GM21360 (cell line): ENCODE results near the gene UVRAG.

Experiments used
- ATAC-seq: cut with Tn5 transposase; IDR thresholded peaks from one replicate; pipeline ENCODE4 v1.9.1; 2021; ENCODE audit warnings: mild to moderate bottlenecking, moderate library complexity; ENCODE audit not compliant: unreplicated experiment

Gene UVRAG

GRCh38 chr11:75783416-75784084 is 31.5 kb upstream of the UVRAG start:
- no peak for ATAC-seq

GRCh38 chr11:75784085-75784478 is 30.9 kb upstream of the UVRAG start:
- ATAC-seq = no peak

GRCh38 chr11:75784506-75784905 is 30.5 kb upstream of the UVRAG start:
- ATAC-seq = no peak

GRCh38 chr11:75785187-75785586 is 29.8 kb upstream of the UVRAG start:
- no peak for ATAC-seq

GRCh38 chr11:75786101-75786736 is 28.8 kb upstream of the UVRAG start:
- no peak for ATAC-seq

- no peak for ATAC-seq
These were observed 25.5 kb upstream of the UVRAG start for GRCh38 chr11:75789521-75789920.

DNA sequence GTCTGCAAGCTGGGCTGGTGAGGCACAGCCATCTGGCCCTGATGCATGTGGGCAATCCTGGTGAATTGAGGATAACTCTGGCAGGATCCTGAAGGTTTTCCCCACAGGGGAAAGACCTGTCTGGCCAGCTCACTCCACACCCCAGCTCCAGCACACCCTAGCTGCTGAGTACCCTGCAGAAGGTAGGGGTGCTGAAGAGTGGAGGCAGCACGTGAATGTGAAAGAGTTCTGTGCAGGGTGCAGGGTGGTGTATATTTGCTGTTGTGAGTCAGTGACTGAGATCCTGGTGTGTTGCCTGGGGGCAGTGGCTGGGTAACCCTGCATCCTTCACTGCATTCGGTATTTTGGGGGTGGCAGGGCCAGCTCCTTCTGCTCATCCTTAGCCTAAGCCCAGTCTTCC is 24.0 kb upstream of the UVRAG start:
- no peak for ATAC-seq

DNA sequence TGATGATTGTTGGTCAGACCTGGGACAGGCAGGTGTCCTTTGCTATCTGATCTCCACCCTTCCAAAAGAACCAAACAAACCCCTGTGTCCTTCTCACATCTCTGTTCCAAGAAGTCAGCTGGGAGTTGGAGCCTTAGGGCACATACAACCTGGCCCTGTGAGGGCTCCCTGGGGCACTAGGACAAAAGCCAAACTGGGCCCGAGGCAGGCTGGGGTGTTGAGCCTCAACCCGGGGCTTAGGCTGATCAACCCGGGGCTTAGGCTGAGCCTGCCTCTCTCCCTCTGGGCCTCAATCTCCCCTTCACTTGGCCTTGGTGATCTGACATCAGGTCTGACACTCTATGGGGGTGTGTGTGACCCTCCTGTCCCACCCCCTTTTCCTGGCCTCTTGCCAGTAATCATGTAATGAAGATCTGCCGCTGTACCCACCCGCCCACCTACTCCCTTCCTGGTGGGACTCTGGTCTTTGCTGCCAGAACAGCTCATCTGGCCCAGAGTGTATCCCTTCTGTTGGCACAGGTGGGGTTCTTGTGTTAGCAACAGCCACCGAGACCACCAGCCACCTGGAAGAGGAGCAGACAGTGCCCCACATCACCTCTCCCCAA is 22.8 kb upstream of the UVRAG start:
- ATAC-seq = no peak

GRCh38 chr11:75792997-75793800 is 21.8 kb upstream of the UVRAG start:
- no peak for ATAC-seq

DNA sequence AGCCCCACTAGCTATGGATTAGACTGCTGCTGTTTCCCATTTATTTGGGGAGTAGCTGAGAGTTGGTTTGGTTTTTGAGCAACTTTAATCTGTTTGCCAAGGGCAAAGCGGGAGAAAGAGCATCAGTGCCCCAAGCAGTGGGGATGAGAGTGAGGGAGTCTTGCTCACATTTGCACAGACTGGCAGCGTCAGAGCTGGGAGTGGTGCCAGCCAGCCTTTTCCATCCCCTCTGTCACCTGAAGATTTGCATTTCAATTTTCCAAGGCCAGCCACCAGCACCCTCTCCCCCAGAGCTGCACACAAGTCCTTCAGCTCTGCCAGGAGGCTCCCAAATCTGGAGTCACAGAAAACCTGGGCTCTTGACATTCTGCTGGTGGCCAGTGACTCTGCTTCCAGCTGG is 21.0 kb upstream of the UVRAG start:
- no peak for ATAC-seq

DNA sequence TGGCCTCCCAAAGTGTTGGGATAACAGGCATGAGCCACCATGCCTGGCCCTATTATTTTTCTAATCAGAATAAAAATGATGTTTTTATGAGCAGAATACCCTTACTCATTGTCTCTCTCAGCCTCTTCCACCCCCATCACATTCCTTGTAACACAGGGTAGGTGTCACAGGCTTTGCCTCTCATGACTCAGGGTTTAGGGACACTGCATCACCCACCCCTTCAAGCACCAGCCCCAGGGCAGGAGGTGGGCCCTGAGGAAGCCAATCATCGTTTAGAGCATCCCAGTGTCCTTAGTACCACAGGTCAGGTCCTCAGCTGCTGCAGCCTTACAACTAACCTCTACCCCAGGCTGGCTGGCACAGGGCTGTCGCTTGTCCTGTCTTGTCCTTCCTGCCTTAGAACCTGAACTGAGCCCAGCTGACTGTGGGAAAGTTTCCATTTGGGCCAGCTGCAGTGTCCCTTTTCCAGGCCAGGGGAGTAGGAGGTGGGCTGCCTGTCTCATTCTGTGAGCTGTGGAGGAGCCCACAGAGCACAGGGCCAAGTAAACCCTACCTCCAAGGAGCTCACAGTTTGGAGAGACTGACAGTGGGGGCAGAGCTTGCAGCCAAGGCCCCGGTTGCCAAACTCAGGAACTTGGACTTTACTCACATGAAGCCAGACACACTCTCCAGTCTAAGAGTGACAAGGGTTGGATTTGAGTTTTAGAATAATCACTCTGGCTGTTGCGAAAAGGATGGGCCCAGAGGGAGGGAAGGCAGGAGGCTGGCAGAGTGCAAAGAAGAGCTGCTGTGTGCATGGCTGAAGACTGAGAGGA is 19.5 kb upstream of the UVRAG start:
- no peak for ATAC-seq

DNA sequence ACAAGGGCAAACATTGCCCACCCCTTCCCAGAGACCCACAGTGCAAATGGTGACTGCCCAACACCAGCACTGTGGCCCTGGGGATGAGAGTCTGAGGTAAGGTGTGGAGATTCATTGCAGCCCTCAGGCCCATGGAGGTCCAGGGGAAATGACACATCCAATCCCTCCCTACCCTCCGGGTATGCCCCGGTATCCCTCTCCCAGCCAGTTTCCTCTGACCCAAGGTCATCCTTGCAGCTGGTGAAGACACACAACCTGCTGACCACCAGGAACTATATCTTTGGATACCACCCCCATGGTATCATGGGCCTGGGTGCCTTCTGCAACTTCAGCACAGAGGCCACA is 18.9 kb upstream of the UVRAG start:
- ATAC-seq = no peak

GRCh38 chr11:75797116-75797515 is 17.9 kb upstream of the UVRAG start:
- no peak for ATAC-seq

GRCh38 chr11:75797792-75798191 is 17.2 kb upstream of the UVRAG start:
- no peak for ATAC-seq

DNA sequence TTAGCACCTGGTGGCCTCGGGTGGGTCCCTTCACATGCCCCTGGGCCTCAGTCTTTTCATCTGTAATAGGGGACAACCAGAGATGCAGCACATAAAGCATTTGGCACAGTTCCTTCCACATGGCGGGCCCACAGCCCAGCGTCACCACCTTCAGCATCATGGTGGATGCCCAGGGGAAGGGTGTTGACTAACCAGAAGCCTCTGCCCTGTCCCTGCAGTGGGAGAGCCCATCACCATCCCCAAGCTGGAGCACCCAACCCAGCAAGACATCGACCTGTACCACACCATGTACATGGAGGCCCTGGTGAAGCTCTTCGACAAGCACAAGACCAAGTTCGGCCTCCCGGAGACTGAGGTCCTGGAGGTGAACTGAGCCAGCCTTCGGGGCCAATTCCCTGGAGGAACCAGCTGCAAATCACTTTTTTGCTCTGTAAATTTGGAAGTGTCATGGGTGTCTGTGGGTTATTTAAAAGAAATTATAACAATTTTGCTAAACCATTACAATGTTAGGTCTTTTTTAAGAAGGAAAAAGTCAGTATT is 14.8 kb upstream of the UVRAG start:
- no peak for ATAC-seq

GRCh38 chr11:75800728-75801361 is 14.2 kb upstream of the UVRAG start:
- ATAC-seq = no peak

GRCh38 chr11:75801362-75802020 is 13.5 kb upstream of the UVRAG start:
- ATAC-seq = no peak

DNA sequence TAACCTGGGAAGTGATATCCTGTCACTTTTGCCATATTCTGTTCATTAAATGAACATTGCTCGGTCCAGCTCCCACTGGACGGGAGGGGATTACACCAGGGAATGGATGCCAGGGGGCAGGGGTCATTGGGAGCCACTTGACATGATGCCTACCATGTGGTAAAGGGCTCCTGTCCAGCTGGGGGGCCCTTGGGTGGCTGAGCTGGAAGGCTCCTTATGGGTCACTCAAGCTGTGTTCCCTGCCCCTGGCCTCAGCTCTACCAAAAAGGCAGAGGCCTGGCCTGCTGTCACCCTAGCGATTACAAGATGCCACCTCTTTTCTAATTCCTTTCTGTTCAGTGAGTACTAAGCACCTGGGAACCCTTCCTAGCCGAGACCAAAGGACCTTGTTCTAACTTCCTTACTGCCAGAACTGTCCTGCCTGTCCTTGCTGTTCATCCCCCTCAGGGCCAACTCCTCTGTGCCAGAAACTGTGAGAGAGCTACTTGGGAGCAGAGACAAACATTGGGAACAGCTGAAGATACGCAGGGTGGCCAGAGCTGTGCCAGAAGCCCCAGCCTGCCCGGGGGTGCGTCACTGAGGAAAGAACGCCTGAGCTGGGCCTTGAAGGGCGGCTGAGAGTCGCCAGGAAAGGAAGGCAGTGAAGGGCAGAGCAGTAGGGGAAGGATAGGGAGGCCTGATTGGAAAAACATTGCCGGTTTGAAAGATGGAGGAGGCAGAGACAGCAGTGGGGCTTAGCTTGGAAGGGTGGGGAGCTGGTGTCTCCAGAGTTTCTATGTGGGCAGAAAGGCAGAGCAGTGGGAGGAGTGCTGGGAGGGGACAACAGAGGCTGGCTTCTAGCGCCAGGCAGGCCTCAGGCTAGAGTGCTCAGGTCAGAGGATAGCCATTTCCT is 12.7 kb upstream of the UVRAG start:
- no peak for ATAC-seq
